ENCODE results near the gene SRPRA.

DNA sequence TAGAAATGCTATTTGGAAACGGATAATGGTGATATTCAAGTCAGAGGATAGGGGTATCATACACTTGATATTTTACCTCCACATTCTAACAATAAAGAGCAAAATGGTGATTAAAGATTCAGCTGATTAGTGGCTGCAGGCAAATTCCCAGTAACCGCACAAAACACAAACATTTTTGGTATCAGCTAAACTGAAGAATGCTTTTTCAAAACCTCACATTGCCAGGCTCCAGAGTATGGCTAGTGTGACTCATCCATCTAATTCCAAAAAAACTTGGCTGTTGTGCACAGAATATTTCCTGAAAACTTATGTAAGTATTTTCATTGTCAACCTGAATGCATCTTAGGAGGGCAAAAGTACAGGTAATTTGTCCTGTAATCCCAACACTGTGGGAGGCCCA lies 10.9 kb downstream of the SRPRA start:
- no peak for TF ChIP-seq POLR2A (IDR thresholded peaks at IDR 0.05; ENCODE audit: low read depth, low read length)
- no peak for TF ChIP-seq TAF1 (IDR thresholded peaks at IDR 0.05; ENCODE audit: low read depth, low read length)
- TF ChIP-seq POLR2AphosphoS5 (IDR thresholded peaks at IDR 0.05; ENCODE audit: low read depth, low read length): no peak
